Hepatocyte (in vitro differentiated cells): ENCODE data around the gene CACTIN. TPM values are rescaled to one million over a fixed set of nuclear protein-coding genes. Genes with fewer than 3 reads are reported as not detected.

ENCODE experiments used
- DNase-seq: peaks from one replicate; pipeline ENCODE4 v3.0.0-alpha.2; 2016; ENCODE audit warnings: low spot score
- H2AFZ ChIP-seq: fragments of 200-600 bp; sonication (generic); 2 replicates; pipeline ENCODE4 v1.6.0; 2016; ENCODE audit warnings: antibody characterized with exemption, mild to moderate bottlenecking
- H3K27ac ChIP-seq: fragments of 200-600 bp; sonication (generic); 2 replicates; pipeline ENCODE4 v1.5.1; 2016; ENCODE audit warnings: mild to moderate bottlenecking
- H3K27me3 ChIP-seq: fragments of 200-600 bp; sonication (generic); 2 replicates; pipeline ENCODE4 v1.6.1; 2016
- H3K36me3 ChIP-seq: fragments of 200-600 bp; sonication (generic); replicated peaks from 2 replicates; pipeline ENCODE4 v1.5.1; 2016; ENCODE audit warnings: low read depth; ENCODE audit not compliant: insufficient read depth
- H3K4me1 ChIP-seq: fragments of 200-600 bp; sonication (generic); 2 replicates; pipeline ENCODE4 v1.5.1; 2016; ENCODE audit warnings: mild to moderate bottlenecking, moderate library complexity; ENCODE audit not compliant: insufficient read depth
- H3K4me2 ChIP-seq: fragments of 200-600 bp; sonication (generic); 2 replicates; pipeline ENCODE4 v1.6.0; 2016
- H3K4me3 ChIP-seq: fragments of 200-600 bp; sonication (generic); 2 replicates; pipeline ENCODE4 v1.5.1; 2016; ENCODE audit warnings: mild to moderate bottlenecking
- H3K79me2 ChIP-seq: fragments of 200-600 bp; sonication (generic); 2 replicates; pipeline ENCODE4 v1.6.0; 2017; ENCODE audit warnings: mild to moderate bottlenecking
- H3K9me2 ChIP-seq: fragments of 200-600 bp; sonication (generic); replicated peaks from 2 replicates; pipeline ENCODE4 v1.6.0; 2017; ENCODE audit warnings: mild to moderate bottlenecking; ENCODE audit not compliant: insufficient read depth
- H3K9me3 ChIP-seq: fragments of 200-600 bp; sonication (generic); 2 replicates; pipeline ENCODE4 v1.5.1; 2016; ENCODE audit warnings: low read depth, mild to moderate bottlenecking
- H4K20me1 ChIP-seq: fragments of 200-600 bp; sonication (generic); 2 replicates; pipeline ENCODE4 v1.6.0; 2016; ENCODE audit warnings: mild to moderate bottlenecking; ENCODE audit not compliant: insufficient read depth, poor library complexity, severe bottlenecking
- CTCF ChIP-seq: fragments of 200-600 bp; sonication (generic); IDR thresholded peaks from 2 replicates; pipeline ENCODE4 v1.5.1; 2016; ENCODE audit warnings: antibody characterized with exemption, mild to moderate bottlenecking; ENCODE audit not compliant: poor library complexity
- EZH2 ChIP-seq: fragments of 200-600 bp; sonication (generic); IDR thresholded peaks from 2 replicates; pipeline ENCODE4 v1.6.1; 2016; ENCODE audit warnings: antibody characterized with exemption, mild to moderate bottlenecking, borderline replicate concordance
- EZH2phosphoT487 ChIP-seq: fragments of 200-600 bp; sonication (generic); IDR thresholded peaks from one replicate; pipeline ENCODE4 v1.6.1; 2018; ENCODE audit warnings: antibody characterized with exemption, mild to moderate bottlenecking, low read depth, moderate library complexity; ENCODE audit not compliant: unreplicated experiment, severe bottlenecking
- WGBS: methylation state at CpG from one replicate; pipeline ENCODE4 v1.1.6; 2016; ENCODE audit warnings: low lambda C conversion rate; ENCODE audit errors: missing lambda C conversion rate; 5-methylcytosine and 5-hydroxymethylcytosine counted together
- polyA plus RNA-seq: library from polyadenylated mRNA; unstranded; fragments of >200 nt; fragmentation: Nextera tagmentation; extraction: Ambion mirVana; gene quantifications from 2 replicates; pipeline ENCODE4 v1.2.1, GENCODE V29; 2016
- total RNA-seq: library from RNA; depleted of rRNA; stranded (reverse); fragments of >200 nt; gene quantifications from 2 replicates; pipeline ENCODE4 v1.2.3, GENCODE V29; 2014

CACTIN gene
- total and polyA plus RNA-seq, 2 experiments from 2014 or later, result 15.7 to 18.3 TPM

DNA sequence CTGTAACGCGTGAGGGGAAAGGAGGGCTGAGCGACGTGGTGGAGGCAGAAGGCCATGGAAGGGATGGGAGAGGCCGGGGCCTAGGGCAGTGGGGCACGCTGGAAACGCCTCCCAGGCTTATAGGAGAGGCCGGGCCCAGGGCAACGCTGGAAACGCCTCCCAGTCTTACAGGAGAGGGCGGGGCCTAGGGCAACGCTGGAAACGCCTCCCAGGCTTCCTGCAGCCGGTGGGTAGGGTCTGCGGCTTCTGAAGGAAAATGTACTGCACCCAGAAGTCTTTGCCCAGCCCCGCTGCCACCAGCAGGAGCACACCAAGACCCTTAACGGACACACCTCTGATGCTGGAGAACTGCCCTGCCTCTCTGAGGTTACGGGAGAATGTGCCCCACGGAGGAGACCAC is 9.1 kb downstream of the CACTIN start:
- Histone ChIP-seq H3K27me3 (no peaks in the 10 kb centered on the region), H2AFZ (no peak overlapping the region), H3K36me3 (no peaks in the 10 kb centered on the region), H3K4me2 (no peak overlapping the region), H3K4me1 (no peaks in the 10 kb centered on the region), H4K20me1 (no peaks in the 10 kb centered on the region), H3K9me3 (no peaks in the 10 kb centered on the region), H3K79me2 (no peaks in the 10 kb centered on the region), H3K27ac (no peak overlapping the region), H3K9me2 (no peaks in the 10 kb centered on the region), H3K4me3 (no peak overlapping the region)
- WGBS, result 87% methylated on average over 19 of the region's 19 CpGs
- no peak for TF ChIP-seq EZH2phosphoT487
- TF ChIP-seq CTCF, result no peak
- TF ChIP-seq EZH2, result no peak
- no peak for DNase-seq

DNA sequence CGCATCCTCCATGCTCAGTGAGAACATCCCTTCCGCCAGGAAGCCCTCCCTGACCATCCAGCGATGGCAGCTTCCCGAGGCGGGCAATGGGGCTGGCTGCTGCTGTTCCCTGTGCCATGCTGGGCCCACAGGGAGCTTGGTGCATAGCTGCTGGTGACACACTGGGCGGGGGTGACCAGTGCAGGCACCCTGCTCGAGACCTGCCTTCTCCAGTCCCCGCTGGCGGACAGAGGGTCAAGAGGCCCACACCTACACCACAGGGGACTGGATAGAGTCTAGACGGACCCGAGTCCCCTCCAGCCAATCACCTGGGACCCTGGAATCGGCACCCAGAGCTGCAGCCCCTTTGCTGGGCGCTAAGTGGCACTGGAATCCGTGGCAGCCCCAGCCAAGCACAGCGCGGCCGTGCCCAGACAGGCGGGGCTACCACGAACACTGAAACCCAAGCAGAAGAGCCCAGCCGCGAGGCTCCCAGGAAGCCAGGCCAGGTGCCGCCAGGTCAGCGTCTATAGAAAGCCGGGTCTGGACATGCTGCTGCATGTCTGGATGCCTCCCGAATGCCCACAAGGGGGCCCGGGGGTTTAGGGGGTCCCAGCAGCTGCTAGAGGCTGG is 11.0 kb downstream of the CACTIN start:
- Histone ChIP-seq H3K27ac (no peak overlapping the region), H3K4me3 (no peak overlapping the region), H3K36me3 (no peaks in the 10 kb centered on the region), H3K9me2 (no peaks in the 10 kb centered on the region), H3K9me3 (no peaks in the 10 kb centered on the region), H3K27me3 (no peaks in the 10 kb centered on the region), H3K4me1 (no peaks in the 10 kb centered on the region), H3K79me2 (no peaks in the 10 kb centered on the region), H4K20me1 (no peaks in the 10 kb centered on the region), H3K4me2 (no peak overlapping the region), H2AFZ (no peak overlapping the region)
- no peak for TF ChIP-seq CTCF
- no peak for TF ChIP-seq EZH2phosphoT487
- TF ChIP-seq EZH2, result no peak
- DNase-seq, result no peak
- 94% methylated on average over 26 of the region's 26 CpGs for WGBS

- Histone ChIP-seq H3K9me3 (no peaks in the 10 kb centered on the region), H3K4me1 (no peaks in the 10 kb centered on the region), H3K36me3 (no peaks in the 10 kb centered on the region), H3K4me3 (no peak overlapping the region), H4K20me1 (no peaks in the 10 kb centered on the region), H3K9me2 (no peaks in the 10 kb centered on the region), H3K27me3 (no peaks in the 10 kb centered on the region), H3K4me2 (no peak overlapping the region), H2AFZ (no peak overlapping the region), H3K27ac (no peak overlapping the region), H3K79me2 (no peaks in the 10 kb centered on the region)
- TF ChIP-seq EZH2phosphoT487 (no peak), EZH2 (no peak), CTCF (no peak)
- no peak for DNase-seq
- 95% methylated on average over 15 of the region's 18 CpGs for WGBS
Measured at GRCh38 chr19:3614858-3615505, 11.6 kb downstream of the CACTIN start.
